Measurements from ENCODE around the gene RETREG3. TPM values are rescaled to one million over a fixed set of nuclear protein-coding genes. Genes with fewer than 3 reads are reported as not detected.

The RETREG3 gene
- total RNA-seq, 1 experiment from 2014 or later: 36.2 TPM

Other genes starting within 250 kb of the RETREG3 start
- gene STAT3, start 220.9 kb downstream of the RETREG3 start, total RNA-seq (2014; rRNA removed; shearing (Covaris generic)): 107 and 113 TPM in 2 replicates
- gene CAVIN1, start 186.1 kb downstream of the RETREG3 start, total RNA-seq (2014; rRNA removed; shearing (Covaris generic)): 46.9 and 47.8 TPM in 2 replicates
- gene ATP6V0A1, start 150.5 kb downstream of the RETREG3 start, total RNA-seq (2014; rRNA removed; shearing (Covaris generic)): 25.3 and 30.9 TPM in 2 replicates
- gene NAGLU, start 73.1 kb downstream of the RETREG3 start, total RNA-seq (2014; rRNA removed; shearing (Covaris generic)): 20.6 and 22.2 TPM in 2 replicates
- 0.73 and 0.76 TPM in 2 replicates for gene HSD17B1, start 56.5 kb downstream of the RETREG3 start, total RNA-seq (2014; rRNA removed; shearing (Covaris generic))
- 33.7 and 36.3 TPM in 2 replicates for gene COASY, start 47.2 kb downstream of the RETREG3 start, total RNA-seq (2014; rRNA removed; shearing (Covaris generic))
- gene MLX, start 42.3 kb downstream of the RETREG3 start, total RNA-seq (2014; rRNA removed; shearing (Covaris generic)): 44.5 and 48.4 TPM in 2 replicates
- 23.8 and 29.7 TPM in 2 replicates for gene PSMC3IP, start 31.6 kb downstream of the RETREG3 start, total RNA-seq (2014; rRNA removed; shearing (Covaris generic))
- gene TUBG1, start 309 bp upstream of the RETREG3 start, total RNA-seq (2014; rRNA removed; shearing (Covaris generic)): 111 and 122 TPM in 2 replicates
- gene TUBG2, start 49.9 kb upstream of the RETREG3 start, total RNA-seq (2014; rRNA removed; shearing (Covaris generic)): 6.2 and 10.4 TPM in 2 replicates
- 10.9 and 13.7 TPM in 2 replicates for gene PLEKHH3, start 67.6 kb upstream of the RETREG3 start, total RNA-seq (2014; rRNA removed; shearing (Covaris generic))
- 0.99 and 1.0 TPM in 2 replicates for gene CCR10, start 72.5 kb upstream of the RETREG3 start, total RNA-seq (2014; rRNA removed; shearing (Covaris generic))
- gene CNTNAP1, start 73.2 kb upstream of the RETREG3 start, total RNA-seq (2014; rRNA removed; shearing (Covaris generic)): 4.0 and 5.0 TPM in 2 replicates
- gene EZH1, start 135.7 kb upstream of the RETREG3 start, total RNA-seq (2014; rRNA removed; shearing (Covaris generic)): 17.3 and 27.0 TPM in 2 replicates
- gene RAMP2, start 151.9 kb upstream of the RETREG3 start, total RNA-seq (2014; rRNA removed; shearing (Covaris generic)): not detected in 2 replicates
- 71.0 and 79.3 TPM in 2 replicates for gene VPS25, start 164.1 kb upstream of the RETREG3 start, total RNA-seq (2014; rRNA removed; shearing (Covaris generic))
- 0.18 and 0.32 TPM in 2 replicates for gene WNK4, start 171.2 kb upstream of the RETREG3 start, total RNA-seq (2014; rRNA removed; shearing (Covaris generic))
- gene COA3, start 189.3 kb upstream of the RETREG3 start, total RNA-seq (2014; rRNA removed; shearing (Covaris generic)): 105 and 107 TPM in 2 replicates
- gene CNTD1, start 189.5 kb upstream of the RETREG3 start, total RNA-seq (2014; rRNA removed; shearing (Covaris generic)): 0.10 TPM in 2 replicates
- gene BECN1, start 214.9 kb upstream of the RETREG3 start, total RNA-seq (2014; rRNA removed; shearing (Covaris generic)): 62.1 and 62.9 TPM in 2 replicates
- gene PSME3, start 224.0 kb upstream of the RETREG3 start, total RNA-seq (2014; rRNA removed; shearing (Covaris generic)): 142 and 145 TPM in 2 replicates
- gene AOC2, start 235.2 kb upstream of the RETREG3 start, total RNA-seq (2014; rRNA removed; shearing (Covaris generic)): 0.86 and 1.1 TPM in 2 replicates
- gene AOC3, start 241.8 kb upstream of the RETREG3 start, total RNA-seq (2014; rRNA removed; shearing (Covaris generic)): 0.30 and 0.34 TPM in 2 replicates